CD14-positive monocyte (primary cell): ENCODE data around the gene CYB5A. TPM values are rescaled to one million over a fixed set of nuclear protein-coding genes. Genes with fewer than 3 reads are reported as not detected.

ENCODE experiments used
- DNase-seq, 3 donors: peaks; one replicate each; pipeline ENCODE4 v3.0.0-alpha.2; 2011 to 2022
- H2AFZ ChIP-seq: 2 replicates; pipeline ENCODE4 v1.6.0; 2012; ENCODE audit warnings: mild to moderate bottlenecking, low read depth, low read length, inconsistent platforms; ENCODE audit not compliant: insufficient read depth, poor library complexity, severe bottlenecking
- H3K27ac ChIP-seq, 2 donors: 1 replicate in 1 of 2; 2 replicates in 1 of 2; pipeline ENCODE4 v1.5.1; 2012 to 2013; ENCODE audit warnings: low read length in 2 of 2, control low read depth in 1 of 2, inconsistent platforms in 1 of 2, low read depth in 1 of 2, mild to moderate bottlenecking in 1 of 2
- H3K27me3 ChIP-seq, 2 donors: one replicate each; pipeline versions ENCODE4 v1.6.0 to v1.6.1; 2011 to 2013; ENCODE audit warnings: low read length in 2 of 2; ENCODE audit not compliant: control insufficient read depth in 2 of 2, insufficient read depth in 2 of 2
- H3K36me3 ChIP-seq, 2 donors: replicated peaks in 1 of 2; 1 replicate in 1 of 2; 2 replicates in 1 of 2; pipeline versions ENCODE4 v1.5.1 to v1.6.1; 2012 to 2013; ENCODE audit warnings: low read length in 2 of 2, control low read depth in 1 of 2, inconsistent platforms in 1 of 2, mild to moderate bottlenecking in 1 of 2; ENCODE audit not compliant: insufficient read depth in 2 of 2, control insufficient read depth in 1 of 2
- H3K4me1 ChIP-seq, 2 donors: 1 replicate in 1 of 2; 2 replicates in 1 of 2; pipeline versions ENCODE4 v1.5.1 to v1.6.1; 2012 to 2013; ENCODE audit warnings: low read length in 2 of 2, control low read depth in 1 of 2, inconsistent platforms in 1 of 2, mild to moderate bottlenecking in 1 of 2, moderate library complexity in 1 of 2; ENCODE audit not compliant: insufficient read depth in 2 of 2, control insufficient read depth in 1 of 2
- H3K4me2 ChIP-seq: replicated peaks from 2 replicates; pipeline ENCODE3; 2012; ENCODE audit warnings: low read length, moderate library complexity, mild to moderate bottlenecking; ENCODE audit not compliant: poor library complexity, severe bottlenecking; ENCODE audit errors: extremely low read depth
- H3K4me3 ChIP-seq, 3 experiments: fragments of 200-600 bp in 1 of 3; sonication (generic) in 1 of 3; replicated peaks in 1 of 3; 1 replicate in 2 of 3; 2 replicates in 1 of 3; pipeline ENCODE4 v1.5.1; 2011 to 2013; ENCODE audit warnings: low read length in 3 of 3, mild to moderate bottlenecking in 3 of 3, control low read depth in 2 of 3, low read depth in 2 of 3, inconsistent platforms in 1 of 3, moderate library complexity in 1 of 3
- H3K79me2 ChIP-seq: 2 replicates; pipeline ENCODE4 v1.6.0; 2012; ENCODE audit warnings: mild to moderate bottlenecking, control low read depth, inconsistent platforms, low read length, moderate library complexity; ENCODE audit not compliant: insufficient read depth
- H3K9ac ChIP-seq: 2 replicates; pipeline ENCODE4 v1.6.0; 2017; ENCODE audit warnings: low read length, mild to moderate bottlenecking; ENCODE audit not compliant: insufficient read depth, poor library complexity, severe bottlenecking
- H3K9me3 ChIP-seq, 2 donors: replicated peaks in 1 of 2; 1 replicate in 1 of 2; 2 replicates in 1 of 2; pipeline versions ENCODE4 v1.5.1 to v1.6.1; 2012 to 2013; ENCODE audit warnings: low read length in 2 of 2, control low read depth in 1 of 2; ENCODE audit not compliant: control insufficient read depth in 1 of 2, insufficient read depth in 1 of 2
- H4K20me1 ChIP-seq: 2 replicates; pipeline ENCODE4 v1.6.0; 2012; ENCODE audit warnings: mild to moderate bottlenecking, low read length, control low read depth, moderate library complexity; ENCODE audit not compliant: insufficient read depth
- H3K27ac Mint-ChIP-seq, 7 donors: one replicate each; pipeline ENCODE4 v1.8.0; 2020; ENCODE audit warnings: mild to moderate bottlenecking in 7 of 7, mixed read lengths in 7 of 7, moderate library complexity in 6 of 7, inconsistent platforms in 2 of 7
- H3K27me3 Mint-ChIP-seq, 3 donors: one replicate each; pipeline ENCODE4 v1.8.0; 2021 to 2022; ENCODE audit warnings: low read depth in 3 of 3, mild to moderate bottlenecking in 3 of 3, mixed read lengths in 3 of 3, moderate library complexity in 3 of 3, inconsistent platforms in 1 of 3
- H3K36me3 Mint-ChIP-seq, 2 donors: one replicate each; pipeline ENCODE4 v1.8.0; 2020; ENCODE audit warnings: mixed read lengths in 2 of 2, inconsistent platforms in 1 of 2, mild to moderate bottlenecking in 1 of 2
- H3K4me1 Mint-ChIP-seq: one replicate; pipeline ENCODE4 v1.8.0; 2020; ENCODE audit warnings: mild to moderate bottlenecking, mixed read lengths
- H3K4me3 Mint-ChIP-seq, 2 donors: one replicate each; pipeline ENCODE4 v1.8.0; 2020; ENCODE audit warnings: mild to moderate bottlenecking in 2 of 2, mixed read lengths in 2 of 2, moderate library complexity in 1 of 2
- H3K9me3 Mint-ChIP-seq, 7 donors: one replicate each; pipeline ENCODE4 v1.8.0; 2020 to 2022; ENCODE audit warnings: mixed read lengths in 7 of 7, mild to moderate bottlenecking in 6 of 7, moderate library complexity in 6 of 7, inconsistent platforms in 2 of 7
- WGBS: methylation state at CpG from one replicate; pipeline ENCODE4 v1.1.5; 2013; ENCODE audit warnings: missing lambda C conversion rate; ENCODE audit not compliant: insufficient coverage; 5-methylcytosine and 5-hydroxymethylcytosine counted together
- intact Hi-C, 2 donors: fragments of 100-400 bp; cut with micrococcal nuclease; formaldehyde crosslinking; loops; one replicate each; pipeline versions ENCODE4 v1.15.0 to v1.15.1; 2023
- polyA plus RNA-seq, 3 donors: library from polyadenylated mRNA; depleted of rRNA in 1 of 3; unstranded in 2 of 3; stranded (reverse) in 1 of 3; fragments of 300-500 nt in 2 of 3; fragments of >200 nt in 1 of 3; fragmentation: Illumina TruSeq in 2 of 3; gene quantifications; 1 replicate in 2 of 3; 2 replicates in 1 of 3; pipeline ENCODE4 v1.2.3, GENCODE V29; 2012 to 2021
- TF ChIP-seq, protein P1 (sequence below): fragments of 200-600 bp; IDR thresholded peaks from one replicate; pipeline ENCODE4 v1.8.0; 2022; ENCODE audit warnings: antibody characterized with exemption, mild to moderate bottlenecking

The CYB5A gene
- polyA plus RNA-seq, 3 donors = 19.0 to 27.6 (median 22.4) TPM

GRCh38 chr18:74229005-74229404 is 62.8 kb downstream of the CYB5A start:
- no peak overlapping the region for H3K27ac ChIP-seq
- H3K4me1 ChIP-seq = peaks cover 0 to 1% of the 10 kb centered on the region in 2 donors
- no peak overlapping the region for H3K27ac Mint-ChIP-seq
- no peaks in the 10 kb centered on the region for H3K36me3 ChIP-seq
- no peak overlapping the region for H3K4me3 Mint-ChIP-seq
- WGBS = 100% methylated on average over 1 of the region's 3 CpGs
- no peaks in the 10 kb centered on the region for H3K27me3 ChIP-seq
- TF ChIP-seq, protein P1, sequence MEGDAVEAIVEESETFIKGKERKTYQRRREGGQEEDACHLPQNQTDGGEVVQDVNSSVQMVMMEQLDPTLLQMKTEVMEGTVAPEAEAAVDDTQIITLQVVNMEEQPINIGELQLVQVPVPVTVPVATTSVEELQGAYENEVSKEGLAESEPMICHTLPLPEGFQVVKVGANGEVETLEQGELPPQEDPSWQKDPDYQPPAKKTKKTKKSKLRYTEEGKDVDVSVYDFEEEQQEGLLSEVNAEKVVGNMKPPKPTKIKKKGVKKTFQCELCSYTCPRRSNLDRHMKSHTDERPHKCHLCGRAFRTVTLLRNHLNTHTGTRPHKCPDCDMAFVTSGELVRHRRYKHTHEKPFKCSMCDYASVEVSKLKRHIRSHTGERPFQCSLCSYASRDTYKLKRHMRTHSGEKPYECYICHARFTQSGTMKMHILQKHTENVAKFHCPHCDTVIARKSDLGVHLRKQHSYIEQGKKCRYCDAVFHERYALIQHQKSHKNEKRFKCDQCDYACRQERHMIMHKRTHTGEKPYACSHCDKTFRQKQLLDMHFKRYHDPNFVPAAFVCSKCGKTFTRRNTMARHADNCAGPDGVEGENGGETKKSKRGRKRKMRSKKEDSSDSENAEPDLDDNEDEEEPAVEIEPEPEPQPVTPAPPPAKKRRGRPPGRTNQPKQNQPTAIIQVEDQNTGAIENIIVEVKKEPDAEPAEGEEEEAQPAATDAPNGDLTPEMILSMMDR = no peak
- no peak overlapping the region for H2AFZ ChIP-seq
- H3K4me1 Mint-ChIP-seq = no peaks in the 10 kb centered on the region
- peaks cover 0 to 1% (median 0%) of the 10 kb centered on the region in 7 donors for H3K9me3 Mint-ChIP-seq
- no peaks in the 10 kb centered on the region for H4K20me1 ChIP-seq
- no peak overlapping the region for H3K9ac ChIP-seq
- H3K9me3 ChIP-seq = no peaks in the 10 kb centered on the region
- no peak for DNase-seq
- H3K4me3 ChIP-seq = no peak overlapping the region
- no peak overlapping the region for H3K4me2 ChIP-seq
- no peaks in the 10 kb centered on the region for H3K36me3 Mint-ChIP-seq
- no peaks in the 10 kb centered on the region for H3K79me2 ChIP-seq
- peaks cover 0 to 2% (median 0%) of the 10 kb centered on the region in 3 donors for H3K27me3 Mint-ChIP-seq
- intact Hi-C loops = no loop called here

DNA sequence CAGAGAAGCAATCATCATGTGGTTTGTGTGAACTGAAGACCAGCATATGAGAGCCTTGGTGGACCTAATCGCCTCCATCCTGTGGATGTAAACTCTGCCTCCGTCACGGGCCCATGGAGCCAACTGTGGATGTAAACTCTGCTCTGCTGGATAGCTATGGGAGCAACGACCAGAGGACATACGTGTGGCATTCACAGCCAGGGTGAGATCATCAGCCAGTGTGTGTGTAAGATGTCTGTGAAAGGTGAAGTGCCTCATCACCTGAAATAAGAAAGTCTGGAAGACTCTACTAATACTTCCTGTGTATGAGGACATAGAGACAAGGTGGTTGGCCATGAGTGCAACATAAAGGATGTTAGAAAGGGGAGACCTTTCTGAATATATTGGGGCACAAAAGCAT is 63.5 kb downstream of the CYB5A start:
- H4K20me1 ChIP-seq = no peaks in the 10 kb centered on the region
- no peak overlapping the region for H3K4me2 ChIP-seq
- Mint-ChIP-seq H3K27me3 (peaks cover 0 to 2% (median 0%) of the 10 kb centered on the region in 3 donors), H3K36me3 (no peaks in the 10 kb centered on the region), H3K27ac (no peak overlapping the region), H3K4me3 (no peak overlapping the region), H3K9me3 (peaks cover 0 to 3% (median 0%) of the 10 kb centered on the region in 7 donors), H3K4me1 (no peaks in the 10 kb centered on the region)
- no peaks in the 10 kb centered on the region for H3K4me1 ChIP-seq
- no peaks in the 10 kb centered on the region for H3K27me3 ChIP-seq
- H3K36me3 ChIP-seq = no peaks in the 10 kb centered on the region
- WGBS = 100% methylated on average over 5 of the region's 5 CpGs
- no peak overlapping the region for H3K4me3 ChIP-seq
- no peaks in the 10 kb centered on the region for H3K9me3 ChIP-seq
- no peak overlapping the region for H3K9ac ChIP-seq
- intact Hi-C loops = no loop called here
- TF ChIP-seq, protein P1 = no peak
- peak overlapping the region; percentile 23 for H2AFZ ChIP-seq
- H3K79me2 ChIP-seq = no peaks in the 10 kb centered on the region
- DNase-seq = no peak
- no peak overlapping the region for H3K27ac ChIP-seq
